Activated CD8-positive, alpha-beta T cell treated with anti-CD3 and anti-CD28 coated beads for 36 hours (primary cell): Measurements from ENCODE around the gene FGF22. TPM values are rescaled to one million over a fixed set of nuclear protein-coding genes. Genes with fewer than 3 reads are reported as not detected.

Source experiments
- ATAC-seq: fragments of 200-7000 bp; cut with Tn5 transposase; one replicate; pipeline ENCODE4 v1.10.0; 2021; ENCODE audit warnings: mild to moderate bottlenecking, moderate library complexity
- CTCF ChIA-PET: fragments of 350-600 bp; sonication (Branson Sonifier 250); formaldehyde crosslinking; loops from one replicate; lab custom pipeline; 2021; ENCODE audit warnings: antibody characterized with exemption; lab: Charles Lee
- POLR2A ChIA-PET: fragments of 350-600 bp; sonication (Branson Sonifier 250); formaldehyde crosslinking; loops from one replicate; lab custom pipeline; 2021; ENCODE audit warnings: antibody characterized with exemption; lab: Charles Lee
- DNase-seq: peaks from one replicate; pipeline ENCODE4 v3.0.0-alpha.2; 2020
- H3K27ac Mint-ChIP-seq: one replicate; pipeline ENCODE4 v1.8.0; 2021; ENCODE audit warnings: mild to moderate bottlenecking, mixed read lengths
- H3K27me3 Mint-ChIP-seq: one replicate; pipeline ENCODE4 v1.8.0; 2021; ENCODE audit warnings: mixed read lengths
- H3K36me3 Mint-ChIP-seq: one replicate; pipeline ENCODE4 v1.8.0; 2021; ENCODE audit warnings: low read depth, mixed read lengths
- H3K4me1 Mint-ChIP-seq: one replicate; pipeline ENCODE4 v1.8.0; 2021; ENCODE audit warnings: low read depth, mixed read lengths
- H3K4me3 Mint-ChIP-seq: one replicate; pipeline ENCODE4 v1.8.0; 2021; ENCODE audit warnings: mild to moderate bottlenecking, moderate library complexity, mixed read lengths
- H3K9me3 Mint-ChIP-seq: one replicate; pipeline ENCODE4 v1.8.0; 2021; ENCODE audit warnings: mixed read lengths
- intact Hi-C: fragments of 100-400 bp; cut with micrococcal nuclease; formaldehyde crosslinking; loops from one replicate; pipeline ENCODE4 v1.10.0; 2022
- total RNA-seq, 2 experiments: library from RNA; stranded (reverse); gene quantifications; one replicate each; pipeline ENCODE4 v1.2.3, GENCODE V29; 2021
- TF ChIP-seq, protein P1 (sequence below): fragments of 200-600 bp; IDR thresholded peaks from one replicate; pipeline ENCODE4 v1.8.0; 2022; ENCODE audit warnings: antibody characterized with exemption, mild to moderate bottlenecking

FGF22 gene
- total RNA-seq, 2 experiments from 2014 or later, result 0.16 TPM; not detected in 1

DNA sequence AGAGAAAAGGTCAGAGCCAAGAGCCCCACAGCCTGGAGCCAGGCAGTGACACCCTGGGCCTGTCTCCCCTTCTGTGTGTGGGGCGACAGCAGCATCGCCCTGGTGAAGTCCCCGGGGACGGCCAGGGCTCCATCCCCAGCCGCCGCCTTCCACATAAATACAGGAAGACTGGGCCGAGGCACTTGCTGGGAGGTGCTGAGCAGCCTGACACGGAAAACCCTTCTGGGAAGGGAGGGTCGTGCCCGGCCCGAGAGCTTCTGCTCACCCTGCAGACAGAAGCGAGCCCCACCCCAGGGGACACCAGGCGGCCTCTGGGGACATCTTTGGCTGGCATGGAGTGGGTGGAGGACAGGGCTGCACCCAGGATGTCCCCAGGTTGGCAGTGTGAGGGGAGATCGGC, 5.1 kb downstream of the FGF22 start:
- DNase-seq (no peak), ATAC-seq (no peak)
- Mint-ChIP-seq H3K9me3 (no peaks in the 10 kb centered on the region), H3K27ac (no peak overlapping the region), H3K27me3 (no peaks in the 10 kb centered on the region), H3K4me1 (no peaks in the 10 kb centered on the region), H3K4me3 (no peak overlapping the region), H3K36me3 (peaks cover 3% of the 10 kb centered on the region)
- ChIA-PET POLR2A (no interaction called here), CTCF (no interaction called here)
- TF ChIP-seq, protein P1, sequence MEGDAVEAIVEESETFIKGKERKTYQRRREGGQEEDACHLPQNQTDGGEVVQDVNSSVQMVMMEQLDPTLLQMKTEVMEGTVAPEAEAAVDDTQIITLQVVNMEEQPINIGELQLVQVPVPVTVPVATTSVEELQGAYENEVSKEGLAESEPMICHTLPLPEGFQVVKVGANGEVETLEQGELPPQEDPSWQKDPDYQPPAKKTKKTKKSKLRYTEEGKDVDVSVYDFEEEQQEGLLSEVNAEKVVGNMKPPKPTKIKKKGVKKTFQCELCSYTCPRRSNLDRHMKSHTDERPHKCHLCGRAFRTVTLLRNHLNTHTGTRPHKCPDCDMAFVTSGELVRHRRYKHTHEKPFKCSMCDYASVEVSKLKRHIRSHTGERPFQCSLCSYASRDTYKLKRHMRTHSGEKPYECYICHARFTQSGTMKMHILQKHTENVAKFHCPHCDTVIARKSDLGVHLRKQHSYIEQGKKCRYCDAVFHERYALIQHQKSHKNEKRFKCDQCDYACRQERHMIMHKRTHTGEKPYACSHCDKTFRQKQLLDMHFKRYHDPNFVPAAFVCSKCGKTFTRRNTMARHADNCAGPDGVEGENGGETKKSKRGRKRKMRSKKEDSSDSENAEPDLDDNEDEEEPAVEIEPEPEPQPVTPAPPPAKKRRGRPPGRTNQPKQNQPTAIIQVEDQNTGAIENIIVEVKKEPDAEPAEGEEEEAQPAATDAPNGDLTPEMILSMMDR, result no peak
- intact Hi-C loops, result no loop called here

DNA sequence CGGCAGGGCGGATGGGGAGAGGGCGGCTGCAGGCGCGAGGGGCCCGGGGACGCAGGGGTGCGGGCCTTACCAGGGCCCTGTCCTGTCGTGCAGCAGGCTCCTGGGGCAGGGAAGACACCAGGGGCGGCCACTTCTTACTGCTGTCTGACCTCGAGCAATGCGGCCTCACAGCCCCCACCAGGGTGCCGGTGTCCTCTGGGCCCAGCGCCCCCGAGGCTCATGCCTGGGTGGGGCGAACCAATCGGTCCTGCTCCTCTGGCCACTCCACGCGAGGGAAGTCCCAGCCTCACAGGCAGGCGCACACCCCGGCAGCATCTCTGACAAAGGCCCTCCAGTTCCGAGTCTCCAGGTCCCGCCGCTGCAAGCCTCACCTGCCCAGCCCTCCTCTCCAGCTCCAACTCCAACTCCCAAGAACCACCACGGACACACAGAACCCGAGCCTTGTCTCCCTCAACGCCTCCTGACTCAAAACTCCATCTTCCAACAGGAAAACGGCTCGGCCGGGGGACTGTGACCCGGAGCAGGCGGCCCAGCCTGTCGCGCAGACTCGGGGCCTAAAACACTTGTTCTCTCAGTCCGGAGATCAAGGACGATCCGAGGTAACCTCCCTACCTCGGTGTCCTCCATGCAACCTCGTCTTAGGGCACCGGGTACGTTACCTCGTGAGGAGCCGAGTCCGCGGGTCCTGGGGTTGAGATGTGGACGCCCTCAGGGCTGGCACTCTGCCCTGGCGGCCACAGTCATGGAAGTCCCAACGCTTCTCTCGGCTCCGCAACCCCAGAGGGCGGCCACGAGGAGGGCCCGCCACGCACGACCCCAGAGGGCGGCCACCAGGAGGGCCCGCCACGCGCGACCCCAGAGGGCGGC, 6.5 kb downstream of the FGF22 start:
- no peaks in the 10 kb centered on the region for H3K4me1 Mint-ChIP-seq
- ATAC-seq, result no peak
- no peak for DNase-seq
- intact Hi-C loops, result no loop called here
- H3K4me3 Mint-ChIP-seq, result no peak overlapping the region
- POLR2A ChIA-PET, result interaction anchor here (0.5 to 1.7 kb wide), 3 partner anchors 10 to 42 kb away, joined by 3 to 6 read pairs (median 3); no protein-coding TSS in a partner anchor
- no peaks in the 10 kb centered on the region for H3K27me3 Mint-ChIP-seq
- no peak overlapping the region for H3K27ac Mint-ChIP-seq
- TF ChIP-seq, protein P1, result no peak
- CTCF ChIA-PET, result no interaction called here
- H3K9me3 Mint-ChIP-seq, result no peaks in the 10 kb centered on the region
- H3K36me3 Mint-ChIP-seq, result peaks cover 5% of the 10 kb centered on the region

DNA sequence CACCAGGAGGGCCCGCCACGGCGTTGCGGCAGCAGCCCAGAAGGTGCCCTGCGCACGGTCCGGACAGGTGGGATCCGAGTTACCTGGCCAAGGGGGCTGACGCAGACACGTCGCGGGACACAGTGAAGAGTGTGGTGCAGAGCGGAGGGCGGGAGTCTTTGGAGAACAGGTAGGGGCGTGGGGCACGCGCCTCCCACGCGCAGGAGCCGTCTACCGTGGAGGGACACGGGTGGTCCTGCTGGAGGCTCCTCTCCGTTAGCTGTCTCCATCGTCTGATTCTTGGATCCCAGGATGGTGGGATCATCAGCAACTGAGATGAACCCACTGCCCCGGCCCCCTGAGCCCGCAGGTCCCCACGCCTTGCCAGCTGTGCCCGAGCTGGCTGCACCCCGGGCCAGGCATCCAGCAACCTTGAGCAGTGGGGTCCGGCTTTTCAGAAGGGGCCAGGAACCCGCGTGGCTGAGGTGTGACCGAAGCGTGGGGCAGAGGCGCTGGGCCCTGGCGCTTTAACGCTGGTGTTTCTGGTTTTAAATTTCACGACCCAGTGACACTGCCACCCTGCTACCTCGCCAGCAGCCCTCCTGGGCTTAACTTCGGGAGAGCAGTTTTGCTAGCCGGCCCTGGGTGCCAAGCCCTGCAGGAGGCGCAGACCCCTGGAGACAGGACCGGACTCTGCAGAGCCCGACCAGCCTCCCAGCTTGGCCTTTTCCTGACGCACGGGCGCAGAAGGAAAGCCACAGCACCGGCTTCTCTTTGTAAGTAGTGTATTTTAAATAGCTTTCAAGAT, 7.3 kb downstream of the FGF22 start:
- TF ChIP-seq, protein P1, result no peak
- Mint-ChIP-seq H3K4me1 (no peaks in the 10 kb centered on the region), H3K4me3 (no peak overlapping the region), H3K36me3 (peaks cover 5% of the 10 kb centered on the region), H3K9me3 (no peaks in the 10 kb centered on the region), H3K27me3 (no peaks in the 10 kb centered on the region), H3K27ac (no peak overlapping the region)
- ATAC-seq, result no peak
- DNase-seq, result no peak
- POLR2A ChIA-PET, result interaction anchor here (1.7 kb wide), 1 partner anchor 13 kb away, joined by 6 read pairs; no protein-coding TSS in a partner anchor
- intact Hi-C loops, result no loop called here
- CTCF ChIA-PET, result no interaction called here

DNA sequence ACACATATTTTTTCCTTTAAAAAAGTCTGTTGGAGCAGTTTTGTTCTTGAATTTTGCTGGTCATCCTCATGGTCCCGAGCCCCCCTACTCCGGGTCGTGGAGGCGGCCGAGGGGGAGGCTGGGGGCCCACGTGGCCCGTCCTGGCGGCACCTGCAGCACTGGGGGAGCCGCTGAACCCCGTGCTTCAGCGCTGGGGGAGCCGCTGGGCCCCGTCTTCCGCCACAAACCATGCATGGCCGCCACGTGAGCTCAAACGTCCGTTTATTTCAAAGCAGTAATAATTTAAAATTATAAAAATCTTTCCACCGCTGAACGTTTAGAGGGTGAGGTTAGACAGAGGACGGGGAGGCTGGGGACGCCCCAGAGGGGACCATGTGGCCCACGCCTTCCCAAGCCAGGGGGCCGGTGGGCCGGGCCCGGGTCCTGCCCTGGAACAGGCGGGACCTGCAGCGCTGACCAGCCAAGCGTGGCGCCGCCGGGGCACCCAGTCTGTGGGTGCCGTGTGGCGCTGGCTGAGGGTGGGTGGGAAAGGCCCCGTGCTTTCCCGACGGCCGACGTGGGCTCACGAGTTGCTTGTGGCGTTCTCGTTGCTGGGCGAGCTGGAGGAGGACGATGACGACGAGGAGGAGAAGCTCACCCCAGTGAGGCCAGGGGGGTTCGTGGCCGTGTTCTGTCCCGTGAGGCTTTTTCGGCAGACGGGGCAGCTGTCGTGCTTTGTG, 8.0 kb downstream of the FGF22 start:
- TF ChIP-seq, protein P1, result no peak
- Mint-ChIP-seq H3K4me1 (no peaks in the 10 kb centered on the region), H3K27ac (no peak overlapping the region), H3K27me3 (no peaks in the 10 kb centered on the region), H3K4me3 (no peak overlapping the region), H3K9me3 (no peaks in the 10 kb centered on the region), H3K36me3 (peaks cover 5% of the 10 kb centered on the region)
- ChIA-PET POLR2A (interaction anchor here (1.7 kb wide), 1 partner anchor 12 kb away, joined by 6 read pairs; no protein-coding TSS in a partner anchor), CTCF (no interaction called here)
- ATAC-seq (no peak), DNase-seq (no peak)
- intact Hi-C loops, result no loop called here
